GM20431 (cell line): ENCODE results near the gene ACYP2.

Source experiments
- in situ Hi-C: fragments of 300-500 bp; cut with MseI, MboI; formaldehyde crosslinking; loops from one replicate; pipeline ENCODE4 v1.15.0; 2020; ENCODE audit warnings: low sequenced_read_pairs; ENCODE audit not compliant: unreplicated experiment

ACYP2 gene

GRCh38 chr2:54143780-54144179 lies 28.4 kb downstream of the ACYP2 start:
- in situ Hi-C loops = no loop called here

- in situ Hi-C loops = no loop called here
These were observed 33.0 kb downstream of the ACYP2 start for GRCh38 chr2:54148391-54148790.

GRCh38 chr2:54149638-54150441 lies 34.4 kb downstream of the ACYP2 start:
- in situ Hi-C loops = no loop called here

GRCh38 chr2:54158311-54158710 lies 42.9 kb downstream of the ACYP2 start:
- in situ Hi-C loops = no loop called here

- in situ Hi-C loops = no loop called here
These were observed 46.4 kb downstream of the ACYP2 start for GRCh38 chr2:54161660-54162424.

GRCh38 chr2:54164106-54164505 lies 48.7 kb downstream of the ACYP2 start:
- in situ Hi-C loops = no loop called here

- in situ Hi-C loops = no loop called here
These were observed 50.8 kb downstream of the ACYP2 start for GRCh38 chr2:54166121-54166773.

GRCh38 chr2:54176577-54176976 lies 61.2 kb downstream of the ACYP2 start:
- in situ Hi-C loops = no loop called here

- in situ Hi-C loops = no loop called here
These were observed 67.9 kb downstream of the ACYP2 start for GRCh38 chr2:54183281-54183680.

- in situ Hi-C loops = no loop called here
These were observed 68.6 kb downstream of the ACYP2 start for GRCh38 chr2:54183972-54184371.

GRCh38 chr2:54185105-54185504 lies 69.7 kb downstream of the ACYP2 start:
- in situ Hi-C loops = no loop called here

GRCh38 chr2:54187331-54187730 lies 71.9 kb downstream of the ACYP2 start:
- in situ Hi-C loops = no loop called here

GRCh38 chr2:54189539-54189938 lies 74.1 kb downstream of the ACYP2 start:
- in situ Hi-C loops = no loop called here

GRCh38 chr2:54191361-54192135 lies 76.1 kb downstream of the ACYP2 start:
- in situ Hi-C loops = no loop called here

GRCh38 chr2:54194761-54195750 lies 79.6 kb downstream of the ACYP2 start:
- in situ Hi-C loops = no loop called here

- in situ Hi-C loops = no loop called here
These were observed 81.2 kb downstream of the ACYP2 start for GRCh38 chr2:54196646-54197045.

- in situ Hi-C loops = no loop called here
These were observed 89.1 kb downstream of the ACYP2 start for GRCh38 chr2:54204476-54204875.

- in situ Hi-C loops = no loop called here
These were observed 91.2 kb downstream of the ACYP2 start for GRCh38 chr2:54206596-54206995.

GRCh38 chr2:54207666-54208195 lies 92.3 kb downstream of the ACYP2 start:
- in situ Hi-C loops = no loop called here
